Stomach (tissue), 4 donors: ENCODE measurements around the gene CCDC93.

Experiments
- CTCF ChIP-seq, 7 experiments: fragments of 450-650 bp in 4 of 7; fragments of 200-600 bp in 3 of 7; sonication (generic) in 3 of 7; IDR thresholded peaks; one replicate each; pipeline ENCODE4 v1.5.1; 2016 to 2019; ENCODE audit warnings: antibody characterized with exemption in 7 of 7, control low read depth in 2 of 7, mild to moderate bottlenecking in 1 of 7
- EP300 ChIP-seq: sonication (generic); formaldehyde crosslinking; IDR thresholded peaks from one replicate; pipeline ENCODE4 v1.6.1; 2017; ENCODE audit warnings: antibody characterized with exemption
- POLR2A ChIP-seq, 4 donors: fragments of 450-650 bp; IDR thresholded peaks; one replicate each; pipeline ENCODE4 v1.6.1; 2016; ENCODE audit warnings: antibody characterized with exemption in 4 of 4, control low read depth in 2 of 4, mild to moderate bottlenecking in 1 of 4, moderate library complexity in 1 of 4
- POLR2AphosphoS5 ChIP-seq, 3 donors: sonication (generic); formaldehyde crosslinking; IDR thresholded peaks; one replicate each; pipeline ENCODE4 v1.6.1; 2016; ENCODE audit warnings: antibody characterized with exemption in 3 of 3

GRCh38 chr2:117917223-117917917, 96.5 kb downstream of the CCDC93 start:
- TF ChIP-seq CTCF (IDR thresholded peaks at IDR 0.05) = no peak
- no peak for TF ChIP-seq POLR2A (IDR thresholded peaks at IDR 0.05)
- no peak for TF ChIP-seq POLR2AphosphoS5 (IDR thresholded peaks at IDR 0.05)
- TF ChIP-seq EP300 = no peak
